Bronchial smooth muscle cell (primary cell): ENCODE measurements around the gene PGLYRP3. TPM values are rescaled to one million over a fixed set of nuclear protein-coding genes. Genes with fewer than 3 reads are reported as not detected.

Experiments
- total RNA-seq: library from RNA; depleted of rRNA; stranded (reverse); fragments of >200 nt; gene quantifications from 2 replicates; pipeline ENCODE4 v1.2.1, GENCODE V29; 2014

Gene PGLYRP3, protein sequence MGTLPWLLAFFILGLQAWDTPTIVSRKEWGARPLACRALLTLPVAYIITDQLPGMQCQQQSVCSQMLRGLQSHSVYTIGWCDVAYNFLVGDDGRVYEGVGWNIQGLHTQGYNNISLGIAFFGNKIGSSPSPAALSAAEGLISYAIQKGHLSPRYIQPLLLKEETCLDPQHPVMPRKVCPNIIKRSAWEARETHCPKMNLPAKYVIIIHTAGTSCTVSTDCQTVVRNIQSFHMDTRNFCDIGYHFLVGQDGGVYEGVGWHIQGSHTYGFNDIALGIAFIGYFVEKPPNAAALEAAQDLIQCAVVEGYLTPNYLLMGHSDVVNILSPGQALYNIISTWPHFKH
- not detected in 2 replicates for total RNA-seq

DNA sequence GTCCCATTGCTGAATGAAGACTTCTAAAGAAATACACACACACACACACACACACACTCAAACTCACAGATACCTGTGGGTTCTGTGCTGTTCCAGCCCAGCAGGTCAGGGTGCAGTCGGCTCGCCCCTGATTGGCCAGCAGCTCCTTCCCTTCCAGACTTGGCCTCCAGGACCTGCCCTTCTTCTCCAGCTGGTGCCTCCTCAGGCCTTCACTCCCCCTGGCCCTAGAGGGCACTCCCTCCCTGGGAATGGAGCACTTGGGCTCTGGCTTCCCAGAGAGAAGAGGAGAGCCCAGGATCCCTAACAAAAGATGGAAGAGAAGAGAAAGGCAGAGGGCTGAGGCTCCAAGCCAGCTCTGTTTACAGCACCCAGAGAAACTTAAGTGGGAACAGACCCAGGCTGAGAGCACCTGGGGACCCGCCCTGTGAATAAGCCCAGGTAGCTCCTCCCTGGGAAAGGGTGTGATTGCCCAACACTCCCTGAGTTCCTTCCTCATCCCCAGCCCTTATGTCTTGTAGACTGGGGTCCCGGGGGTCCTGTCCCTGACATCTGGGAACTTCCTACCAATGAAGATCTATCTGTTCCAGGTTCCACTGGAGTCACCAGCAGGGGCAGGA is at the start of gene PGLYRP3:
Gene PGLYRP3 (minus strand): TSS at position 383 of the 617 bp plus-strand sequence. CDS start 2,287 bp downstream, outside the sequence.

DNA sequence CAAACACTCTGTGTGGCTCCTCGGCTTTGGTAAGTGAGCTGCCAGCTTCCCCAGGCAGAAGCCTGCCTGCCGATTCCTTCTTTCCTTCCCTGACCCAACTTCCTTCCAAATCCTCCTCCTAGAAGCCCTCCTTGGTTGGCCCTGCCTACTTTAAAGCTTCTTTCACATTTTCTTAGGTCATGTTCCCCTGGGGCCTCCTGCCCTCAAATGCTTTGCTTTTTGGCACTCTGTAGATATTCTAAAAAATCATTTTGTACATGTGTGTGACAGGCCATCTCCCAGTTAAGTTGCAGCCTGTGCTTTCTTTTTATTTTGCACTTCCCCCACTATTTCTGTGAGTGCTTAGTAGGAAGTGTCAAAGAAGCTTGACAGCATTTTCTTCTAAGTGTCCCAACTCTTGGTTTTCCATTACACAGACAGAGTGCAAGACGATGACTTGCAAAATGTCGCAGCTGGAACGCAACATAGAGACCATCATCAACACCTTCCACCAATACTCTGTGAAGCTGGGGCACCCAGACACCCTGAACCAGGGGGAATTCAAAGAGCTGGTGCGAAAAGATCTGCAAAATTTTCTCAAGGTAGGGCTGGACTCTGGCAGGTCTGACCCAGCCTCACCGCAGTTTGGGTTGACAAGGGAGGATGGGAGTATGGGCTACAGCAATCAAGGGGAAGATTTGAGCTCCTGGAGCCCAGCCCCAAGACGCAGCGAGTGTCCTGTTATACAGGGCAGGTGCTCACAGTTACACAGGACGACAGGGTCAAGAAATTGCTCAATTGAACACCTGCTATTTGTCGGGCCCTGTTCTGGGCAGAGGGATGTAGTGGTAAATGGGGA is 45.3 kb upstream of the PGLYRP3 start, which contains the start of gene S100A9:
Gene S100A9 (plus strand): TSS at position 2 of the 838 bp plus-strand sequence. CDS start 430 bp downstream, at position 432.

DNA sequence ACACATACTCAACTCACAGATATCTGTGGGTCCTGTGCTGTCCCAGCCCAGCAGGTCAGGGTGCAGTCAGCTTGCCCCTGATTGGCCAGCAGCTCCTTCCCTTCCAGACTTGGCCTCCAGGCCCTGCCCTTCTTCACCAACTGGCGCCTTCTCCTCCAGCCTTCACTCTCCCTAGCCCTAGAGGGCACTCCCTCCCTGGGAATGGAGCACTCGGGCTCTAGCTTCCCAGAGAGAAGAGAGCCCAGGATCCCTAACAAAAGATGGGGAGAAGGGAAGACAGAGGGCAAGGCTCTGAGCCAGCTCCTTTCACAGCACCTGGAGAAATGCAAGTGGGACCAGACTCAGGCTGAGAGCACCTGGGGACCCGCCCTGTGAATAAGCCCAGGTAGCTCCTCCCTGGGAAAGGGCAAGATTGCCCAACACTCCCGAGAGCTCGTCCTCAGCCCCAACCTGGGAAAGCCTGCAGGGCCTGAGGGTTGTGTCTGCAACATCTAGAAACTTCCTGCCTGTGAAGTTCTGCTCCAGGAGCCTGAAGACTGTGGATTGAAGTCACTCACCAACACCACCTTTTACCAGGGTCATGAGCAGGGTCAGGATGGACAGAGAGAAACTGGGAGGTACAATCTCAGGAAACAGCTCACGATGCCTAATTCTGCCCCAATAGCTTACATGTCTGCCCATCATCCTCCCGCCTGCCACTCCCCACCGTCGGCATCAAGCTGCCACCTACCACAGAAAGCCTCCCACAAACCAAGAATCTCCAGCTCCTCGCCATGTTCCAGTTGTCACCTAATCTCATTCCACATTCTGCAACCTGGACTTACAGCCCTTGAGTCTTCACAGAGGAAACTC is 36.0 kb upstream of the PGLYRP3 start, which contains the start of gene PGLYRP4:
Gene PGLYRP4 (minus strand): TSS at position 331 of the 852 bp plus-strand sequence. CDS start 909 bp downstream, outside the sequence.

DNA sequence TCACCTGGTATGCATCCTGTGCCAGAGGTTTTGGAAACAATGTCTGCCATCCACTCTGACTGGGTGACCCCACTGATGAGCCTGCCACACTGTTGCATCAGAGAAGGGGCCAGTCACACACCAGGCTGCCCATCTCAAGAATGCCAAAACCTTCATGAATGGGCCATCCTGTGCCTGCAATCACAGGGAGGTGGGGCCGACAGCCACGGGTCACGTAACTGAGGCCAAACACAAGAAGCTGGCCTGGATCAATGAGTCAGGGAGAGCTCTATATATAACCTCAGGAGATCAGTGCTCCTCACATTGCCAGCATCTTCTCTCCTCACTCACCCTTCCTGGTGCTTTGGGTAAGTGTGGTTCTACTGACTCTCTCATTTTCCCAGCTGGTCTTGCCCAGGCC is 53.4 kb downstream of the PGLYRP3 start, which contains the start of gene LORICRIN:
Gene LORICRIN (plus strand): TSS at position 301 of the 400 bp plus-strand sequence. CDS start 1,263 bp downstream, outside the sequence.

Other genes with a start within 250 kb of the PGLYRP3 start
- gene SPRR2B, start 241.3 kb downstream of the PGLYRP3 start, total RNA-seq: not detected in 2 replicates
- gene SPRR2E, start 218.4 kb downstream of the PGLYRP3 start, total RNA-seq: not detected in 2 replicates
- gene SPRR2F, start 199.4 kb downstream of the PGLYRP3 start, total RNA-seq: not detected in 2 replicates
- gene SPRR2G, start 162.1 kb downstream of the PGLYRP3 start, total RNA-seq: not detected in 2 replicates
- not detected in 2 replicates for gene LELP1, start 109.5 kb downstream of the PGLYRP3 start, total RNA-seq
- gene PRR9, start 95.4 kb downstream of the PGLYRP3 start, total RNA-seq: not detected in 2 replicates
- not detected in 2 replicates for gene LORICRIN, start 53.3 kb downstream of the PGLYRP3 start, total RNA-seq
- not detected in 2 replicates for gene PGLYRP4, start 35.9 kb upstream of the PGLYRP3 start, total RNA-seq
- gene S100A9, start 44.9 kb upstream of the PGLYRP3 start, total RNA-seq: 1.1 and 2.5 TPM in 2 replicates
- gene S100A12, start 62.7 kb upstream of the PGLYRP3 start, total RNA-seq: not detected in 2 replicates
- 0.32 TPM in 1 of 2 replicates, not detected in the other for gene S100A8, start 78.1 kb upstream of the PGLYRP3 start, total RNA-seq
- gene S100A7A, start 103.6 kb upstream of the PGLYRP3 start, total RNA-seq: not detected in 2 replicates
- gene S100A7, start 147.7 kb upstream of the PGLYRP3 start, total RNA-seq: not detected in 2 replicates
- 4,155 and 5,808 TPM in 2 replicates for gene S100A6, start 223.0 kb upstream of the PGLYRP3 start, total RNA-seq
- 0.77 TPM in 1 of 2 replicates, not detected in the other for gene S100A5, start 228.0 kb upstream of the PGLYRP3 start, total RNA-seq
- 471 and 540 TPM in 2 replicates for gene S100A4, start 232.9 kb upstream of the PGLYRP3 start, total RNA-seq
- 4.3 and 9.6 TPM in 2 replicates for gene S100A3, start 236.3 kb upstream of the PGLYRP3 start, total RNA-seq